Measurements from ENCODE around the gene MPI. TPM values are rescaled to one million over a fixed set of nuclear protein-coding genes. Genes with fewer than 3 reads are reported as not detected.

The MPI gene
- total RNA-seq, 1 donor from 2014 or later: 25.9 TPM

DNA sequence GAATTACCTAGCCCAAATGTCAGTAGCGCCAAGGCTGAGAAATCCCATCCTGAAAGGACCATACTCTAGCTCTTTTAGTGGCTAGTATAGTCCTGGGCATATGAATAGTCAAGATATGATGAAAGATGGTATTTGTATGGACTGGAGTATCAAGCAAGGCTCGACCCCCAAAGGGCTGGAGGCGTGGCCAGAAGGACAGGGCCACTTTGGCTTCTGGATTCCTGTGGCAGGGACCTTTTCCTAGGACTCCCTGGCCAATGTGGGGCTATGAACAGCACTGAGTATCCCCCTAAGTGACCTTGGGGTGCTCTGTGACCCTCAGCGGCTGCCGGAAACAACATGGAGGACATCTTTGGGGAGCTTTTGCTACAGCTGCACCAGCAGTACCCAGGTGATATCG lies 6.0 kb downstream of the MPI start:
- H3K27me3 Mint-ChIP-seq (ENCODE audit: low read depth, unreplicated experiment): no peaks in the 10 kb centered on the region
- Histone ChIP-seq H3K79me2 (ENCODE audit: insufficient read depth, low read length) (peaks cover 5% of the 10 kb centered on the region), H3K4me3 (ENCODE audit: insufficient read depth, low read depth, low read length) (no peak overlapping the region), H3K4me2 (ENCODE audit: low read length) (no peak overlapping the region), H3K27ac (ENCODE audit: low read depth, low read length) (no peak overlapping the region), H3K9ac (ENCODE audit: low read length) (no peak overlapping the region), H2AFZ (ENCODE audit: low read depth, low read length) (no peak overlapping the region), H3K27me3 (ENCODE audit: insufficient read depth, low read length) (no peaks in the 10 kb centered on the region), H3K9me3 (ENCODE audit: insufficient read depth, low read depth, low read length) (no peaks in the 10 kb centered on the region), H4K20me1 (ENCODE audit: insufficient read depth, low read length) (peaks cover 6% of the 10 kb centered on the region), H3K36me3 (ENCODE audit: insufficient read depth, low read length) (peaks cover 14% of the 10 kb centered on the region), H3K4me1 (ENCODE audit: insufficient read depth, low read length) (peaks cover 1% of the 10 kb centered on the region)
- H3K9me3 Mint-ChIP-seq (ENCODE audit: unreplicated experiment): no peaks in the 10 kb centered on the region
- H3K27ac Mint-ChIP-seq (ENCODE audit: unreplicated experiment): no peak overlapping the region
- DNase-seq (ENCODE audit: low read depth): no peak
- H3K4me1 Mint-ChIP-seq (ENCODE audit: low read depth, unreplicated experiment): peaks cover 2% of the 10 kb centered on the region
- TF ChIP-seq, protein P1, sequence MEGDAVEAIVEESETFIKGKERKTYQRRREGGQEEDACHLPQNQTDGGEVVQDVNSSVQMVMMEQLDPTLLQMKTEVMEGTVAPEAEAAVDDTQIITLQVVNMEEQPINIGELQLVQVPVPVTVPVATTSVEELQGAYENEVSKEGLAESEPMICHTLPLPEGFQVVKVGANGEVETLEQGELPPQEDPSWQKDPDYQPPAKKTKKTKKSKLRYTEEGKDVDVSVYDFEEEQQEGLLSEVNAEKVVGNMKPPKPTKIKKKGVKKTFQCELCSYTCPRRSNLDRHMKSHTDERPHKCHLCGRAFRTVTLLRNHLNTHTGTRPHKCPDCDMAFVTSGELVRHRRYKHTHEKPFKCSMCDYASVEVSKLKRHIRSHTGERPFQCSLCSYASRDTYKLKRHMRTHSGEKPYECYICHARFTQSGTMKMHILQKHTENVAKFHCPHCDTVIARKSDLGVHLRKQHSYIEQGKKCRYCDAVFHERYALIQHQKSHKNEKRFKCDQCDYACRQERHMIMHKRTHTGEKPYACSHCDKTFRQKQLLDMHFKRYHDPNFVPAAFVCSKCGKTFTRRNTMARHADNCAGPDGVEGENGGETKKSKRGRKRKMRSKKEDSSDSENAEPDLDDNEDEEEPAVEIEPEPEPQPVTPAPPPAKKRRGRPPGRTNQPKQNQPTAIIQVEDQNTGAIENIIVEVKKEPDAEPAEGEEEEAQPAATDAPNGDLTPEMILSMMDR (IDR thresholded peaks at IDR 0.05; ENCODE audit: insufficient read depth, low read depth, low read length): no peak
- no peak for TF ChIP-seq EZH2 (IDR thresholded peaks at IDR 0.05; ENCODE audit: insufficient read depth, low read length)
- H3K4me3 Mint-ChIP-seq (ENCODE audit: unreplicated experiment): no peak overlapping the region
- peaks cover 19% of the 10 kb centered on the region for H3K36me3 Mint-ChIP-seq (ENCODE audit: low read depth, unreplicated experiment)
- no peak for FAIRE-seq

DNA sequence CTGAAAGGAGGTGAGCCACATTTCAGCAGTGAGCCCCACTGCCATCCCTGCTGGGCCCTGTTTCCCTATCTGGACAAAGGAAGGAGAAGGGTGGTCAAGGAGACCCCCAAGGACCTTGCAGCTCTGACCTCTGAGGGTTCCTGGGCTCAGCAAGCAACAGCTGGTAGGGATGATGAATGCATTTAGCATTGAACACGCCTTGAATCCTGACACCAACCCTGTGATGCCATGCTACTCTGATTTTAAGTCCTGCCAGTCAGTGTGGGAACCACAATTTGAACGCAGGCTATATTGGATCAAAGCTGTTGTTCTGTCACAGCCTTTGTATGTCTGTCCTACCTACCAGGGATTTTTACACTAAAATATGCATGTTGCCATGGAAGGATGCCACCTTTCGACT lies 6.5 kb downstream of the MPI start:
- Histone ChIP-seq H3K4me1 (ENCODE audit: insufficient read depth, low read length) (no peaks in the 10 kb centered on the region), H3K27ac (ENCODE audit: low read depth, low read length) (no peak overlapping the region), H3K4me2 (ENCODE audit: low read length) (no peak overlapping the region), H3K27me3 (ENCODE audit: insufficient read depth, low read length) (no peaks in the 10 kb centered on the region), H3K9ac (ENCODE audit: low read length) (no peak overlapping the region), H2AFZ (ENCODE audit: low read depth, low read length) (no peak overlapping the region), H3K9me3 (ENCODE audit: insufficient read depth, low read depth, low read length) (no peaks in the 10 kb centered on the region), H3K79me2 (ENCODE audit: insufficient read depth, low read length) (peaks cover 4% of the 10 kb centered on the region), H4K20me1 (ENCODE audit: insufficient read depth, low read length) (peaks cover 11% of the 10 kb centered on the region), H3K4me3 (ENCODE audit: insufficient read depth, low read depth, low read length) (no peak overlapping the region), H3K36me3 (ENCODE audit: insufficient read depth, low read length) (peaks cover 18% of the 10 kb centered on the region)
- Mint-ChIP-seq H3K4me1 (ENCODE audit: low read depth, unreplicated experiment) (no peaks in the 10 kb centered on the region), H3K4me3 (ENCODE audit: unreplicated experiment) (no peak overlapping the region), H3K27me3 (ENCODE audit: low read depth, unreplicated experiment) (no peaks in the 10 kb centered on the region), H3K9me3 (ENCODE audit: unreplicated experiment) (no peaks in the 10 kb centered on the region), H3K27ac (ENCODE audit: unreplicated experiment) (no peak overlapping the region), H3K36me3 (ENCODE audit: low read depth, unreplicated experiment) (peaks cover 19% of the 10 kb centered on the region)
- no peak for FAIRE-seq
- TF ChIP-seq, protein P1 (IDR thresholded peaks at IDR 0.05; ENCODE audit: insufficient read depth, low read depth, low read length): no peak
- no peak for TF ChIP-seq EZH2 (IDR thresholded peaks at IDR 0.05; ENCODE audit: insufficient read depth, low read length)
- DNase-seq (ENCODE audit: low read depth): no peak

DNA sequence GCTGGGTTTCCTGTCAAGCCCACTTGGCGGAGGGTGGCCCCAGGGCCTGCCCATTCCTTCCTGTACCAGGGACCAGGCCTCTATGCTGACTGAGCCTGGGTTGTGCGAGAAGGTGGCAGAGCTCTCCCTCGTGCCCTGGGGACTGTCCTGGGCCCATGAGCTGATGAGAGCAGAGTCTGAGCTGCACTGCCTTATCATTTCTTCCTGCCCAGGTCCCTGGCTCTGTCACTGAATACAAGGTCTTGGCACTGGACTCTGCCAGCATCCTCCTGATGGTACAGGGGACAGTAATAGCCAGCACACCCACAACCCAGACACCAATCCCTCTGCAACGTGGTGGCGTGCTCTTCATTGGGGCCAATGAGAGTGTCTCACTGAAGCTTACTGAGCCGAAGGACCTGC lies 7.5 kb downstream of the MPI start:
- no peak overlapping the region for H3K4me3 Mint-ChIP-seq (ENCODE audit: unreplicated experiment)
- H3K36me3 Mint-ChIP-seq (ENCODE audit: low read depth, unreplicated experiment): peaks cover 23% of the 10 kb centered on the region
- H3K27ac ChIP-seq (ENCODE audit: low read depth, low read length): no peak overlapping the region

More for the DNA sequence above, 7.5 kb downstream of the MPI start:
- no peak for FAIRE-seq
- Mint-ChIP-seq H3K27me3 (ENCODE audit: low read depth, unreplicated experiment) (no peaks in the 10 kb centered on the region), H3K9me3 (ENCODE audit: unreplicated experiment) (no peaks in the 10 kb centered on the region), H3K27ac (ENCODE audit: unreplicated experiment) (no peak overlapping the region), H3K4me1 (ENCODE audit: low read depth, unreplicated experiment) (no peaks in the 10 kb centered on the region)
- no peaks in the 10 kb centered on the region for H3K9me3 ChIP-seq (ENCODE audit: insufficient read depth, low read depth, low read length)
- H3K9ac ChIP-seq (ENCODE audit: low read length): no peak overlapping the region
- no peak overlapping the region for H2AFZ ChIP-seq (ENCODE audit: low read depth, low read length)
- no peak for DNase-seq (ENCODE audit: low read depth)
- no peaks in the 10 kb centered on the region for H3K27me3 ChIP-seq (ENCODE audit: insufficient read depth, low read length)
- H3K4me1 ChIP-seq (ENCODE audit: insufficient read depth, low read length): no peaks in the 10 kb centered on the region
- peaks cover 19% of the 10 kb centered on the region for H4K20me1 ChIP-seq (ENCODE audit: insufficient read depth, low read length)
- H3K4me2 ChIP-seq (ENCODE audit: low read length): no peak overlapping the region
- H3K36me3 ChIP-seq (ENCODE audit: insufficient read depth, low read length): peaks cover 22% of the 10 kb centered on the region
- H3K4me3 ChIP-seq (ENCODE audit: insufficient read depth, low read depth, low read length): no peak overlapping the region
- TF ChIP-seq, protein P1 (IDR thresholded peaks at IDR 0.05; ENCODE audit: insufficient read depth, low read depth, low read length): no peak
- TF ChIP-seq EZH2 (IDR thresholded peaks at IDR 0.05; ENCODE audit: insufficient read depth, low read length): no peak
- H3K79me2 ChIP-seq (ENCODE audit: insufficient read depth, low read length): no peaks in the 10 kb centered on the region

Data from astrocyte (in vitro differentiated cells and primary cell).